ELR (cell line): Measurements from ENCODE around the gene MAPK8.

Source experiments
- DNase-seq: peaks from one replicate; pipeline ENCODE4 v3.0.0-alpha.2; 2015; ENCODE audit warnings: low read depth

Gene MAPK8

DNA sequence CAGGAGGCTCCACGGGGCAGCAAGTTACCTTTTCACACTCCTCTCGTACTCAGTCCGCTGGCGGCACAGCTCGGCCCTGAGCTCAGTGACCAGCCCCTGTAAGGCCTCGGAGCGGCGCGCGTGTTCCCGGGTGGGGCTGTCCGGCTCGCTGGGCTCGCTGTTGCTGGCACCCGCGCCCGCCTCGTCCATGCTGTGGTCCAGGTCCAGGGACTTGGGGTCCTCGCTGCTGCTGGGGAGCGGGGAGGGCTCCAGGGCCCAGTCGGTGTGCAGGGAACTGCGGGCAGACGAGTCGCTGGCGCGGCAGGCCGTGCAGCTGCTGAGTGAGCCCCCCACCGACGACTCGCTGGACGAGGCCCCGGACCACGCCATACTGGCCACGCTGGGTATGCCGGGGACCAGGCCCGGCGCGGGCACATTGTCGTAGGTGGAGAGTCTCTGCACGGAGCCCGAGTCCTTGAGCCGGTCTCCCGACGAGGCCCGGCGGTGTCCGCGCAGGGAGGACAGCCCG, 143.8 kb downstream of the MAPK8 start:
- no peak for DNase-seq

- no peak for DNase-seq
These were observed 144.4 kb downstream of the MAPK8 start for GRCh38 chr10:48450741-48451466.

DNA sequence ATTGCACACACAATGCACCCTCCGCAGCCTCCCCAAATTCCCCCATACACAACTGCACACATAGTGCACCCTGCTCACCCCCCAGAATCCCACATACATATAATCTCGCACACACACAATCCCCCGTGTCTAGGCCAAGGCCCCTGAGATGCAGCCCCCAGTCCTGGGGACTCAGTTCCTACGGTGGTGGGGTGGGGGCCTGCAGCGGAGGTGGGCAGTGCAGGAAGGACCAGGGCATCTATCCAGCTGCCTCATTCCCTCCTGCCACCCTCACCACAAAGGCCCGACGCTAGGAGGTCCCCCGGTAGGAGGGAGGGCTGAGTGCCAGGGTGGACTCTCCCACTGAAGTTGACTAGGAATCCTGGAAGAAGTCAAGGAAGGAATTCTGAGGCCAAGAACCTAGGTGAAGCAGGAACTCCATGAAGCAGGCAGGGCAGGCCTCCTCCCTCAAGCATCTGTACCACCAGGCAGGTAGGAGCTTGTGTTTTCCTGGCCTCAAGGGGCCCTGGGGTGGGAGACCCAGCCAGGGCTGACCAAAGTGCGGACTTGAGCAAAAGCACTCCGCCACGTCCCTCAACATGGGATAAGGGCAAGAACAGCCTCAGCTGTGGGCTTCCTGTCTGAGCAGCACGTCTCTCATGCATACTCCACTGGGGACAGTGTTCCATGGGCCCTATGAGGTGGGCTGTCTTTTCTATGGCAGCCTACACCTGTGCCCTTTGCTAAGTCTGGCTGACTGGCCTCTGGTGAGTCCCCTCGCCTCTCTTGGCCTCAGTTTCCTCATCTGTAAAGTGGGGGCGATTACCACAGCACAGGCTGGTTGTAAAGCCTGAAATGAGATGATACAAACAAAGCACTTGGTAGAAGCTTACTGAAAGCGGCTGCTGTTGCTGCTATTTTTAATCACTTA, 145.7 kb downstream of the MAPK8 start:
- DNase-seq = no peak

DNA sequence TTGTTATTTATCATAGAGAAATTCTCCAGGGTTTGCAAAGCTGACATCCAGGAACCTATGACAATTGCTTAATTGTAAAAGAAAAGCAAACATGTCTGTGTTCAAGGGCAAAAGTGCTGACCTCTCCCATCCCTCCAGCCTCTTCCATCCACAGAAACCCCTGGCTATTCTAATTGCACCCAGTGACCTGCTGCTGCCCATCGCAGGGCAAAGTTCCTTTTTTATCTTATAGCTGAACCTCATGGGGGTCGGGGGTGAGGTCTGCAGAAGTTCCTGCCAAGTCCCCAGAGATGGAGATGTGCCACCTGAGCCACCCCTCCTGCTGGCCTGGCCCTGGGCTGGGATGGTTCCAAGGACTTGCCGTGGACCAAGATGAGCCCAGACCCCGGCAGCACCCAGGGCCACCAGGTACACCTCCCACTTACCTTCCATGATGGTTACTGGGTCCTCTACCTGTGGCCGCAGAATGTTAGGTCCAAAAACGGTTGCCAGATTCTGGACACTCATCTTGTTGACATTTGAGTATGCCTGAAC, 146.5 kb downstream of the MAPK8 start:
- no peak for DNase-seq

DNA sequence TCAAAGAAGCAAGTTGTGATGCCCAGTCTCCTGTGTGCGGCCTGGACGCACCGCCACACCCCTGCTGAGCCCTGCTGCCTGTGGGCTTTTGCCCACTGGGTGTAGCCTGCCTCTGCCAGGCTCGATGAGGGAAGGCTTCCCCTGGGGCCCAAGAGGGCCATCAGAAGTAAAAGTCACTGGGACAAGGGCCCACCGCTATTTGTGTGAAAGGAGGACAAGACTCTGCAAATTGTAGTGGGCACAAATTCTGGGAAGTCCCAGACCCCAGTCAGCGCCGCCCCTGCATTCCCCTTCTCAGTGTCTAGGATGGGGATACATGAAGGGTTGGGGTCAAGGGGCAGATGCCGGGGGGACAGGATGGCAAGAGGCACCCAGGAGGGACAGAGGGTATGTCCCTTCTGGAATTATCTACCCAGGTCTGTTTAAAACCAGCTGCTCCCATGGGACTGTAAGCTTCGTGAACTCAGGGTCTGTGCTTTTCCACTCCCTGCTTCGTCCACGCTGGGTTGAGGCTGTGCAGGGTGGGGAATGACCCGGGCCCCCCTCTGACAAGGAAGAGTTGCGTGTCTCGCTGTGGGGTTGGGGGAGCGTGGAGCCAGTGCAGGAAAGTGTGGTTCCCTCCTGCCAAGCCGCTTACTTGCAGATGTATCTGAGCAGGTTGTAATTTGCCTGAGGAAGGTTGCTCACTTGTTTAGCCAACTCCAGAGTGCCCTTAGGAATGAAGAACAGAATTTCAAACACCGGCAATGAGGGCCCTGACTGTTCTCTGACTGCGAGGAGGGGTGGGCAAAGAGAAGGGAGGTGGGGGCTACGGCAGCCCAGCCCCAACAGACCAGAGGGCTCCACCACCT, 147.2 kb downstream of the MAPK8 start:
- no peak for DNase-seq

DNA sequence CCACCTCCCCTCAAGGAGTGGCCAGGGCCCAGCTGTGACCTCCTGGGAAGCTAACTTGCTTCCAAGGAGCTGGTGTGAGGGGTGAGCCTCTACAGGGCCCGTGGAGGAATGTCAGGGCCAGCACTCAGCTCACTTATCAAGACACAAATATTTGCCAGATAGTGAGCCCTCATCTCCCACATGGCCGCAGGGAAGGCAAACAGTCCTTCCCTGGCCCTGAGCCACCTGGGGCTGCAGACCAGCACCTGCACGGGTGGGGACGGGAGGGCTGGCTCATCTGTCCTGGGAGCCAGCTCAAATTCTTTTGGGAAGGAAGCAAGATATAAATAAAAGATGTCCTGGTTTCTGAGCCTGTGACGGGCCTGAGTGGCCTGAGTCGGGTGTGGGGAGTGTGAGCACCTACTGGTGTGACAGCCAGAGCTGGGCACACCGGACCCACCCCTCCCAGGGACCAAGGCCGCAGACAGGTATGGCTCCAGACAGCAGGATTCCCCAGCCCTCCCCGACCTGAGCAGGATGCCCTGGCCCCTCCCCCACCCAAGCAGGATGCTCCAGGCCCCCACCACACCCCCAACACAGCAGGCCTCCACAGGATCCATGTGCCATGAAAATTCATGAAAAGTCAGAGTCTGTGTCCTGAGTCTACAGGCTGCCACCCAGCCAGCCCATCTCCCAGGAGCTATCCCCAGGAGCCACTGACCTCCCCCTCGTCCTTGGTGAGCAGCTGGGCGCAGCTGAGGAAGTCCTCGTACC, 148.0 kb downstream of the MAPK8 start:
- DNase-seq = no peak

GRCh38 chr10:48455055-48455391, 148.5 kb downstream of the MAPK8 start:
- DNase-seq = no peak

- DNase-seq = no peak
These were observed 149.1 kb downstream of the MAPK8 start for GRCh38 chr10:48455392-48456151.

GRCh38 chr10:48456361-48456804, 149.9 kb downstream of the MAPK8 start:
- DNase-seq = no peak

DNA sequence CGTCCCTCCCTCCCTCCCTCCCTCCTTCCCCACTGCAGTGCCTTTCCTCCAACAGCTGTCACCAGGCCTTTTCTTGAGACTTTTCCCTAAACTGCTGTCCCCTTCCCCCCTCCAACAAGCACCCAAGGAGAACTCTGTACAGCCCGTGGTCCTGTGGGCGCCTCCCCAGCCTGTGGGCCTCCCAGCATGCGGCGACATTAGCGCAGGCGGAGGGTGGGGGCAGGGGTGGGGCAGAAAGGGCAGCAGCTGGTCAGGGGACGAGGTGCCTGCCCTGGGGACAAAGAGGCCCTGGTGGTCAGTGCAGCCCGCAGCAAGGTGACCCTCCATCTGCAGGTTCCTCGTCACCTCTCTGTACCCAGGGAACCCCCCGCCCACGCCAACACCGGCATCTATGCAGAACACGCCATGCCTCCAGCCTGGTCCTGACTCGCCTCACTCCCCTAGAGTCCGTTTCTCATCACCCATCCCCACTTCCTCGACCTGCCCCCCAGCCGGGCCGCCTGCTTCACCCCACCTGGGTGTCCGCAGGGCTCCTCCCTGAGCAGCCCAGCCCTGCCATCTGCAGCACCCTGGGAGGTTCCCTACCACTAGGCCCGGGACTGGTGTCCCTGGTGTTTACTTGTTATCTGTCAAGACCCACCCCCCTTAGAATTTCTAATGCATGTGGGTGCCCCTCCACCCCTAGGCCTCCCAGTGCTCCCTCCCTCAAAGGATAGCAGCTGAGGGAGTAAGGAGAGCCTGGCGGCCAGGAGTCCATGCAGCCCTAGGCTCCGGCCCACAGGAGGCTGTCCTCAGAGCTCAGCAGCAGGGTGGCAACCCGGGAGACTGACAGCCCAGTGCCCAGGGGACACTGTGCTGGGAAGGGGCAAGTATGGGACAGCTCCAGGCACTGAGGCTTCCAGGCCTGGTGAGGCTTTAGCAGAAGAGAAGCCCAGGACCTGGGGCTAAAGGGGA, 150.6 kb downstream of the MAPK8 start:
- no peak for DNase-seq

GRCh38 chr10:48457949-48458661, 151.6 kb downstream of the MAPK8 start:
- DNase-seq = no peak

DNA sequence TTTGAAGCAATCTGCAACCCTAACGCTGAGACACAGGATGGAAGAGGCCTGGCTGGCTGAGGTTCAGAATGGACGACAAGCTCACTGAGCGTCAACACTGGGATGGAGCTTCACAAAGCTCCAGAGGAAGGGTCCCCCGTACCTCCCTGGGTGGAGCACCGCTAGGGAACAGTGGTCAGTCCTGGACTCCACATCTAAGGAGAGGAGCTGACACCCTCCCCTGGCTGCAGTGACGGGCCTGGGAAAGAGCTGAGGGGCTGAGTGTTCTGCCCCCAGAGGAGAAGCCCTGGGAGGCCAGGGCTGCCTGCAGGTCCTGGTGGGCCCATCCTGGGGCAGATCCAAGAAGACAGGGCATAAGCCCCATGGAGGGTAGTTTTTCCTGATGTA, 152.2 kb downstream of the MAPK8 start:
- no peak for DNase-seq

DNA sequence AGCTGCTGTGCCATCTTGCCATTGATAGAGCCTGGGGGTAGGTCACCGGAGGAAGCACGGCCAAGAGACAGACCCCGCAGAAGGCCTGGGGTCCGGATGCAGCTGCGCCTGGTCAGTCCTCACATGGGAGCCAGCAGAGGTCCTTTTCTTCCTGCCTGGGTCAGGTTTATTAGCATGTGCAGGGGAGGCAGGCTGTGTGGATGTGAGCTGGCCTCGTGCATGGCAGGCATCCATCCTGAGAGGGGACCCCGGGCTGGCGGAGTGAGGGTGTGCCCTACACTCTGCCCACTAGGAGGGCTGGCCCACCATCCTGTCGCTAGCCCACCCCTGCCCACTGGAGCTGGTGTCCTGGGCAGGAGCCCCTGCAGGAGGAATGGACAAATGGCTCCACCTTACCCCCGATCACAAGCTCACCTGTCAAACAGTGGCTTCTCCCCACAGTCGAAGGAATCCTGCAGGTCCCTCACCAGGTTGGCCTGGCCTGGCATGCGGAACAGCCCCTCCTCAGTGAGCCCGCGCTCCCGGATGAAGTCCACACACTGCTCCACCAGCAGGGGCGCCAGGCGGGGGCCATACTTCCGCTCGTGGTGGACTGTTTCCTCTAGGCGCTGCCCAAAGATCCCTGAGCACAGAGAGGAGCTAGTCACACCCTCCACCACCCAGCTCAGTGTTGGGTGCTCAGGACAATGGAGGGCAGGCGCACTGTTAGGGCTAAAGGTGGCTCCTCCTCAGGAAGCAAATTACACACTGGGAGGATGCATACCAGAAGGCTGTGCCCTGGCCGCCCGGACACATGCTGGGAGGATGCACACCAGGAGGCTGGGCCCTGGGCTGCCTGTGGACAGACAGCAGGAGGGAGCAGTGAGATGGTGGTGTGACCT, 153.0 kb downstream of the MAPK8 start:
- no peak for DNase-seq

- DNase-seq = no peak
These were observed 153.7 kb downstream of the MAPK8 start for GRCh38 chr10:48460182-48460581.

GRCh38 chr10:48461623-48462481, 155.4 kb downstream of the MAPK8 start:
- no peak for DNase-seq

DNA sequence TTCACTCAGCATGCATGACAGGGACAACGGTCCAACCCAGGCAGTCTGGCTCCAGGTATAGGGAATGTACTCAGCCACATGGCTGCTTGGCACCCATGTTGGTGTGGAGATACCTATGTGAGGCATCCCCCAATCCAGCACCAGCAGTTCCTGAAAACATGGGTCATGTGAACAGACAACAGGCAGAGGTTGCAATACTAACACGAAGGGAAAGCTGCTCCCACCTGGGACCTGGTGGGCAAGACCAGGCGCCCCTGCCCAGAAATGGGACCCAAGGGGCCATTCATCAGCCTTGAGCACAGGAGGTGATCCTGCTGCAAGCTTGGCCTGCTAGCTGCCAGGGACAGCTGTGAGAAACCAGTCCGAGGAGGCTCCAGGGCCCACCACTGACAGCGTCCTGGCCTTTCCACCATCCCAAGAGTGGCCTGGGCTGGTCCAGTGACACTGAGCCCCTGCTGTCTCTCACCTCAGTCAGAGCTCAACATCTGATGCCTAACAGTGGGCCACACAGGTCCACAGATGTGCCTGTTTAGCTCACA, 156.1 kb downstream of the MAPK8 start:
- DNase-seq = no peak
